Measurements from ENCODE around the gene FBXO41. TPM values are rescaled to one million over a fixed set of nuclear protein-coding genes. Genes with fewer than 3 reads are reported as not detected.
"Not testable (repeated sequence)": the region's sequence is repeated elsewhere in the genome, so short reads cannot be mapped to it uniquely, and the experiment has no call there.

FBXO41 gene
- total RNA-seq, 1 donor from 2014 or later: 0.69 TPM

DNA sequence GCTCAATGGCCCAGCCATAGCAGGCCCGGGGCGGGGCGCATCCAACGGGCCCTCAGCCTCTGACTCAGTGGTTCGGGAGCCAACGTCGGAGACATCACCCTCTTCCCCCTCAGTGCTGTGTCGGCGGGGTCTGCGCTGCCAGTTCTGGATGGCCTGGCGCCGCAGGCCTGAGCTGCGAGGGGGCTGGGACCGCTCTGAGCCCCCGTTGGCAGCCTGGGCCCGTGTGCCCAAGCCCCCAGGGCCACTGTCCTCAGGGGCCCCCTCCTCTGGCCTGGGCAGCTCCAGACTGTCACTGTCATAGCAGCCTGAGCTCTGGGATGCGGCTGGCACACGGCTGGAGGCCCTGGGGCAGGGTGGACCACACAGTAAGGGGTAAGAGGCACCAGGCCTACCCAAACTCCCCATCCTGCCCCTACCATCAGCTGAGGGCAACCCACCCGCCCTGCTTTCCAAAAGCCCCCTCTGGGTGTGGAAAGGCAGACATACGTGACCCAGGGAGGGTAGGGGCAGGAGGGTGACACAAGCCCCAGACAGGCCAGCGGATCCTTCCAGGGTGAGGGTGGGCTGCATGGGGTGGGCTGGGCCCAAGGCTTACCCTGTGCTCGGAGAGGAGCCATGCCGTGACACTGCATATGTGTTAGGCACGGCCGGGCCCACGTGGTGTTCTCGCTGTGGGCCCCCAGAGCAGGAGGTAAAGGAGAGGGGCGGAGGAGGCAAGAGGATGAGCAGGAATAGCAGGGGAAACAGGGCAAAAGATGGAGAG is 18.8 kb downstream of the FBXO41 start:
- ATAC-seq (no peak), DNase-seq (no peak)
- intact Hi-C loops (cut with micrococcal nuclease): no loop called here

DNA sequence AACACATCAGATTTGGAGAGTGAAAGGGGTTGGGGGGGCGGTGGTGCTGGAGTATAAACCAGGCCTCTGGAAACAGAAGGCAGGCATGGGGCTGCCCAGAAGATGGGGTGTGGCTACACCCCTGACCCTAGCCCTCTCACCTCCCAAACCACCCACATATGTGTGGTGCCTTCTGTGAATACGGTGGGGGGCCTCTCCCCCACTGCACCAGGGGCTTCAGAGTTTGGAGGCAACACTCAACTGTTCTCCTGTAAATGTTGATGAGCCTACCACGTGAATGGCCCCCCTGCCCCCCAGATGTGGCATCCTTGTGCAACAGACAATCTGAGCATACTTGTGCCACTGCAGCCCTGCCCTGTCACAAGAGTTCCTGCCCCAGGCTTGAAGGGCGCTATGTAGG is 19.5 kb downstream of the FBXO41 start:
- ATAC-seq (no peak), DNase-seq (no peak)
- intact Hi-C loops (cut with micrococcal nuclease): no loop called here

DNA sequence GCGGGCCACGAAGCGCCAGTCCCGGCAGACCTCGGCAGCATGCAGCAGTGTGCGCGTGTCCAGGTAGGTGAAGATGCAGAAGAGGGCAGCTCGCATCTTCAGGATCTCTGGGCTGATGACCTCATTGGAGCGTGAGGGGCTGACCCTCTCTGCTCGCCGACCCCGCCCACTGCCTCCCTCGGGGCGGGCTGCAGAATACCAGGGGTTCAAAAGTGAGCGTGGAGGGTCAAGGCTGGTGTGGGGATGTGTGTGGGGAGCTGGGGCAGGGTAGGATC is 20.0 kb downstream of the FBXO41 start:
- intact Hi-C loops (cut with micrococcal nuclease): no loop called here
- no peak for DNase-seq
- no peak for ATAC-seq

DNA sequence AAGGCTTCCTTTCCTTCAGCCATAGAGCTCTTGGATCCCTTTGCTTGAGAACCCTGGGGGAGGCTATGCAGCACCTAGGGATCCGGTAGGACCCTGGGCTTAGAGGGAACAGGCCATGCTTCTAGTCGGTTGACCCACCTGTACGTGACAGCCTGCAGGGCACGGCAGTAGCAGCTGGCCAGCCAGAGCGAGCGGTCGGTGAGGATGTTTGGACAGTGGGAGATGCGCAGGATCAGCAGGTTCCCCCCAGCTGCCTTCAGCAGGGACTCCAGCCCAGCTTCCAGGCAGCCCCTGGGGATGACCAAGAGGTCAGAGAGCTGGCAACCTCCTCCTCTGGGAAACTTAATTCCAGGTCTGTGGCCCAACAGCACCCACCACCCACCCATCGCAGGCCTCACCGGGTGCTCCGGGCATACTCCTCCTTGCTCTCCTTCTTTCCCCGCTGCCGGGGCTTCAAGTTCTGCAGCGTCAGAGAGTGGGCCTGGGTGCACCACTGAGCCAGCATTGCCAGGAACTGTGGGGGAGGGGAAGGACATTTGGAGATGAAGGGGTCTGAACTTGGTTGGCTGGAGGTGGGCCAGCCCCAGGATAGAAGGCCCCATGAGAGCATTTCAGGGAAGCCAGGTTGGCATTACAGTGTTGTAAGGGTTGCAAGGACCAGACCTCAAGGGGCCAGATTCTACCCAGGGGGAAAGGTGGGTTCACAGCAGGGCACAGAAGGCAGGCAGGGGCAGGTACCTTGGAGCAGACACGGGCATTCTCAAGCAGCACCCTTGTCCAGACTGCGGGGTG is 20.5 kb downstream of the FBXO41 start:
- ATAC-seq (no peak), DNase-seq (no peak)
- intact Hi-C loops (cut with micrococcal nuclease): no loop called here

DNA sequence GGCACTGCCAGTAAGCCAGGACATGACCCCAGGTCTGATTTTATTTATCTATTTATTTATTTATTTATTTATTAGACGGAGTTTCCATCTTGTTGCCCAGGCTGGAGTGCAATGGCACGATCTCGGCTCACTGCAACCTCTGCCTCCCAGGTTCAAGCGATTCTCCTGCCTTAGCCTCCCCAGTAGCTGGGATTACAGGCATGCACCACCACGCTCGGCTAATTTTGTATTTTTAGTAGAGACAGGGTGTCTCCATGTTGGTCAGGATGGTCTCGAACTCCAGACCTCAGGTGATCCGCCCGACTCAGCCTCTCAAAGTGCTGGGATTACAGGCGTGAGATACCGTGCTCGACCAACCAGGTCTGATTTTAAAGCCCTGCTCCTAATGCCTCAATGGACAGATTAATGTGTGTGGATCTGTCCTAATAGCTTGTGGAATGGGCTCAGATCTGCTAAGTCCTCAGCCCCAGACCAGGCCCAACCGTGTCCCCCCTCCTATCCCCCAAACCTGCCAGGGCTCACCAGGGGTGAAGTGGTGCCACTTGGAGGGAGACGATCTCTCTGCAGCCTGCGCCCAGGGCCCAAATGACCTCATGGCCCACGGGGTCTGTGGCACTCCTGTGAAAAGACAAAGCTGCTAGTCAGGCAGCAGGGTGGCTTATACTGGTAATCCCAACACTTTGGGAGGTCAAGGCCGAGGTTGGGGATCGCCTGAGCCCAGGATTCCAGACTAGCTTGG is 21.4 kb downstream of the FBXO41 start:
- DNase-seq; ATAC-seq; intact Hi-C loops (cut with micrococcal nuclease): not testable (repeated sequence)

DNA sequence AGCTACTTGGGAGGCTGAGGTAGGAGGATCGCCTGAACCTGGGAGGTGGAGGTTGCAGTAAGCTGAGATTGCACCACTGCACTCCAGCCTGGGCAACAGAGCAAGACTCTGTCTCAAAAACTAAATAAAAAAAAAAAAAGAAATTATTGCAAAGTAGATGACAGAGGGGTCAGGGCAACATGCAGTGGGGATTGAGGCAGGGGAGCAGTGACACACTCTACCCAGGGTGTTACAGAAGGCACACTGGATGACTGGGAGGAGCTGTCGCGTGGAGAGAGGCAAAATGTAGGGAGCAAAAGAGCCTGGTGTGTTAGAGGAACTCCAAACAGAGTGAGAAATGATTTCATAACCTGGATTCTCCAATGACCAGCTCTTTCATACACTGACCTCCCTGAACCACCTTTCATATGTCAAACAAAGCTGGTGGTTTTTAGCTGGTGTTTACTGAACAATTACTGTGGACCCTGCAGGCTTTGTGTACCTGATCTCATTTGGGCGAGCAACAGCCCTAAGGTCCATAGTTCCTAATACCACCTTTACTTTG is 22.1 kb downstream of the FBXO41 start:
- DNase-seq (no peak), ATAC-seq (no peak)
- intact Hi-C loops (cut with micrococcal nuclease): no loop called here

DNA sequence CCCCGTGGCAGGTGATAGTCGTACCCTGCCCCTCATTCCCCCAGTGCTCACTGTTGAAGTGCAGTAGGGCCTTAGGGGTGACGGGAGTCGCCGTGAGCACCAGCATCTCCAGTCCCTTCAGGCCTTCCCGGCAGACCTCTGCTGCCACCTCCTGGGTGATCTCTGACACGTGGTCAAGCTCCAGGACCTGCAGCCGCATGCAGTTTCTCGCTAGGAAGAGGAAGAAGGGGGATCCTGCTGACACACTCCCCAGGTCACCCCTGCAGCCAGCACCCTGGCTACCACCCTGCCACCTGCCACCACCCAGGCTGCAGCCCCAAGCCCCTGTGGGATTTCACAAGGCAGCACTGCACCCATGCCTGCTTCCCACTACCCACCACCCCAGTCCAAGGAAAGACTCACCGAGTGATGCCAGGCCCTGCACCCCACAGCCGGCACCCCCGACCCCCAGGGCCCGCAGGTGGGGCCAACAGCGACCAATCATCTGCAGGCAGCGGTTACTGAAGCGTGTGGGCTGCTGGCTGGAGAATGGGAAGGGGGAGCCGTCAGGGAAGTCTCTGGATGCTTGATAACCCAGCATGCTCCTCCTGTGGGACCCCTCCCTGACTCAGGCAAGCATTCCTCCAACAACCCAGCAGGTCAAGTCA is 23.8 kb downstream of the FBXO41 start:
- intact Hi-C loops (cut with micrococcal nuclease): no loop called here
- DNase-seq: peak; percentile 59
- peak; percentile 72 for ATAC-seq

DNA sequence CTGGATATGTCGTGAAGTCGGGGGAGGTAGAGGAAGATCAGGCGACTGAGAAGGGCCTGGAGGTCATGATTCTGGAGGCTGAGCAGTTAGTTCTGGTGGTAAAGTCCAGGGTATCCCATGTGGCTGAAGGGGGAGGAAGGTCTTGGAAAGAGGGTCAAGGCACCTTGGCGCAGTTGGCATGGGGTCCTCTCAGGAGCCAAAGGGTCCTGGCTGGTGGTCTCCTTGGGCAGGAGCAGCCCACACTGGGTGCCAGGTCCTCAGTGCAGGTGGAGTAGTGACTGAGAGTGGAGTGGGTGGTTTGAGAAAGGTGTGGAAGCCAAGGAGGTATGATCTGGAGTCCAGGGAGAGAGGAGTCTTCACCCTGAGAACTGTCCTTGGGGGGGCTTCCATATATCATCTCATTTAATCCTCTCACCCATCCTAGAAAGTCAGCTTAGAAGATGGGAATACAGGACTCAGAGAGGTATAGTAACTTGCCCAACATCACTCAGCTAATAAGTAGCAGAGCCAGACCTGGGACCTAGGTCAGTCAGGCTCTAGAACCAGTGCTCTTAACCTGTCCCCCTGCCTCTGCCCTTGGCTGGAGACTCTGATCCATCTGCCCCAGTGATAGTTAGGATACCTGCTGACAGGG is 24.5 kb downstream of the FBXO41 start:
- ATAC-seq (no peak), DNase-seq (no peak)
- intact Hi-C loops (cut with micrococcal nuclease): no loop called here

DNA sequence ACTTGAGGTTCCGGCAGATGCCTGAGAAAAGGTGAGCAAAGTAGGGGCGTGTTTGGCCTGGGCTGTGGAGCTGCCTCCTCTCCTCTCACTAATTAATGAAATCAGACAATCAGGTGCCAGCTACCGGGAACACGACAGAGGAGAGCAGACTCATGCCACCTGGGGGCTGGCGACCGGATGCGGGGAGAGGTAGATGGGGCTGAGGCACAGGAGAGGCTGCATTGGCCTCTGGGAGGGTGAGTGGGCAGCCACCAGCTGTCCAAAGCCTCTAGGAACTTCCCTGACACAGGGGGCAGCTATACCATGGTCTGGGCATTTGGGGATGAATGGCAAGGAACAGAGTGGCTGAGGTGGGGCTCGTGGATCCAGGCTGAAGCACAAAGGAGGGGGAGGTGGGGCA is 25.0 kb downstream of the FBXO41 start:
- intact Hi-C loops (cut with micrococcal nuclease): no loop called here
- DNase-seq (no peak), ATAC-seq (no peak)

DNA sequence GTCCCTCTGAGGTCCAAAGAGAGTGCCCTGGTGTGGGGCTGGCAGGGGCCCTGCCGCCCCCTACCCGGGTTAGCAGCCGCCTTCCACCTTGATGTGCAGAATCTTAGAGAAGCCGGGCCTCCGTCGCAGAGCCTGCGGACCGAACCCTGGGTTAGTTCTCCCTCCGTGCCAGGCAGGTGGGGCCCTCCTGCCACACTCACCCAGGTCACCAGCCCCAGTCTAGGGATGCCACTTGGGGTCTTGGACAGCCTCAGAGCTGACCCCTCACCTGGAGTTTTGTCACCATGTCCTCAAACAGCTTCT is 25.4 kb downstream of the FBXO41 start:
- intact Hi-C loops (cut with micrococcal nuclease): no loop called here
- DNase-seq (no peak), ATAC-seq (no peak)

DNA sequence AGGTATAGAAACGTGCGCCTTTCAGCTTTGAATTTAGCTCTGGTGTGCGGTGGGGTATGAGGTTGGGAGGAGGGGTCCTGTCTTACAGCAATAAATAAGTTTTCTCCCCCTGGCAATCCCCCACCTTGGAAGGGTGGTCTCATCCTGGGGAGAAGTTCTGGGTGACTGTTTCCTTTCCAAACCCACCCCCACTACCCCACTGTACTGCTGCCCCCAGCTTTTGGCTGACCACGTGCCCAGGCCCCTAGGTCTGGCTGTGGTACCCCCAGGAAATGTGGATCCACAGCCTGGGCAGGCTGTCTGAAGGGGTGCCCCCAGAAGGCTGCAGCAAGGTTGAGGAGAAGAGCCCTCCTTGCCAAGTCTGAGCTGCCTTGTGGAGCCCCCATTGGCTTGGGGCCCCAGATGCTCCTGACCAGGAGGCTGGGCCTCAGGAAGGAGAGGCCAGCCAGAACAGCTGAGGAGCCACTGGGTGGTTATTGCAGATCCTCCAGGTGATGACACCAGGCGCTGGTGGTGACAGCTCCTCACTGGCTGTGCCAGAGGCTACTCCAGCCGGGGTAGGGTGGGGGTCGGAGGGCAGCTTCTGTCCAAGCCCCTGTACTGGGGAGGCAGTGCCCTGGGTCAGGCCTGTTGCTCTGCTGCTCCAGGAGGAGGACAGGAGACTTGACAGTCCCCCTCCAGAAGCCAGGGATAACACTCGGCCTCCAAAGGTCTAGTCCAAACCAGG is 25.9 kb downstream of the FBXO41 start:
- no peak for ATAC-seq
- no peak for DNase-seq
- intact Hi-C loops (cut with micrococcal nuclease): no loop called here

DNA sequence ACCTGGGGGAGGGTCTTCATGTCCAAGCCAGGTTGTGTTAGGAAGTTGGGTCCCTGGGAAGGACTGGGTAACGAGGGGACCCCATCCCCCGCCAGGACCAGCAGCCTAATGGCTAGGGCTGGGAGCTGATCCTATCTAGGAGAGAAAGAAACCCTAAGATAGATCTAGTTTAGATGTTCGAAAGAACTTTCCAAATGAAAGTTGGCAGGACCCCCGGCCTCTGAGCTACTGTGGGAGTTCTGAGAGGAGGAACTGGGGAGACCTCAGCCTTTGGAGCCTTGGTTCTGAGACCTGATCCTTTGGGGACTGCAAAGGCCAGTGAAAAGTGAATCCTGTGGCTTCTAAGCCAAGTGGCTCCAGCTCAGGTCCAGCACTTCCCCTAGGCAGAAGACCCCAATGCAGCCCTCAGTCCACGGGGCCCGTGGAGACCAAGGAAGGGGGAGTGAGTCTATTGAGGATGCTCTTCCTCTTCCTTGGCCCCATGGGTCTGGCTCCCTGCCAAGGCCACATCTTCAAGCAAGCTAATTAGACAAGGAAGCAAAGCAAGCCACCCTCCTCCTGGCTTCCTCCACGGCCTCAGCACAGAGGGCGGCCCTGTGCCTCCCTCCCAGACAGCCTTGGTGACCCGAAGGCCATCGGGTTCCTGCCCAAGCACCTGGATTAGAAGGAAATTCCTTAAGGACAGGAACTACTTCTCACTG is 26.7 kb downstream of the FBXO41 start:
- ATAC-seq (no peak), DNase-seq (peak; percentile 55)
- intact Hi-C loops (cut with micrococcal nuclease): no loop called here

DNA sequence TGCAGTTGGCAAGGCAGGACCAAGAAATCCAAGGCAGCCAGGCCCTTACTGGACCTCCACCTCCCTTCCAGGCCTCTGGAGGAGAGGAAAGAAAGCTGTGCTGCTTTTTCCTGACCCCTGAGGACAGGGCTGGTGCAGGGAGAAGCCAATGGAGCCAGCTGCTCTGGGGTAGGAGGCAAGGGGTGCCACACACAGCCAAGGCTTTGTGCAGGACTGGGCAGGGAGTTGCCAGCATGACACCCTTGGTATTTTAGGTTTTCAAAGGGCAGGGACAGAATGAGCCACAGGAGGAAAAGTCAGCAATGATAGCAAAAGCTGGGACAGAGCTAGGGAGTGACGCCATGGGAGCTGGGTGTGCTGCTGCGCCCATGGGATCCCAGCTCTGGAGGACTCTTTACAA is 27.3 kb downstream of the FBXO41 start:
- intact Hi-C loops (cut with micrococcal nuclease): no loop called here
- ATAC-seq: no peak
- DNase-seq: no peak

DNA sequence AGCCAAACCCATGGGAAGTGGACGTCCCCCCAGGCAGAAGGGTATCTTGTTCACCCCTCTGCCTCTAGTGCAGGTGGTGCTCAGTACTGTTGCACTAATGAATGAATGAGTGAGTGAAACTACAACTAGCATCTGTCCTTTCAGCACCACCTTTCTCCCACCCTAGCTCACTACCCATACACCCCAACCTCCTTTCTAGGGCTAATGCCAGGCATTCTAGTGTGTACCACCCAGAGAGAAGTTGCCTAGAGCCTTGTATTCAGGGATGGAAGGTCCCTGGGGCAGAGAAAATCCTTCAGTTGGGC is 27.7 kb downstream of the FBXO41 start:
- DNase-seq (no peak), ATAC-seq (no peak)
- intact Hi-C loops (cut with micrococcal nuclease): no loop called here

DNA sequence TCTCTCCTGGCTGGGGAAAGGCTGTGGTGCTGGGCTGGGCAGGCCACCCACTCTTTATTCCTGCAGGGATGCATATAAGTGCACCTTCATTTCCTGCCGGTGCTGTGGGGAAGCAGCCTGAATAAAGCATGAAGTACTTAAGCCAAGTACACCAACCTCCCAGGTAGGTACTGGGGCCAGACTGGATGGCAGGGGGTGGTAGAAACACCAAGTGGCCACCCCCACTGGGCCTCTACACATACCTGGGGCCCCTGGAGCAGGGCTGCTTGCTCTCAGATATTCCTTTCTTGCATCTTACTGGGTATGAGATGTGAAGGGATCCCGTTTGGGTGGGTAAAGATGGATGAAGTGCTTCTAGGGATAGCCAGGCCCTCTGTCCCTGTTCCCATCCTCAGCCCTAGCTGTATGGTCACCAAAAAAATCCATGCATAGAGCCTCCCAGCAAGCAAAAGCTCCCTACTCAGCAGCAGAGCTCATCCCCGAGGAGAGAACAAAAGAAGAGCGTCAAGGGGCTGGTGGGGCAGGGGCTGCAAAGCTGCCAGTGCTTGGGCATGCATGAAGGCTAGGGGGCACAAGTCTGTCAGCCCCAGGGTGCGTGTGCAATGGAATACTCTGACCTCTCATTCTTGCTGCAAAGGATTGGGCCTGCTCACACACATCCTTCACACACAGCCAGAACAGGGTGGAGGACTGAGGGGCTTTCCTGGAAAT is 28.2 kb downstream of the FBXO41 start:
- DNase-seq (no peak), ATAC-seq (no peak)
- intact Hi-C loops (cut with micrococcal nuclease): no loop called here

DNA sequence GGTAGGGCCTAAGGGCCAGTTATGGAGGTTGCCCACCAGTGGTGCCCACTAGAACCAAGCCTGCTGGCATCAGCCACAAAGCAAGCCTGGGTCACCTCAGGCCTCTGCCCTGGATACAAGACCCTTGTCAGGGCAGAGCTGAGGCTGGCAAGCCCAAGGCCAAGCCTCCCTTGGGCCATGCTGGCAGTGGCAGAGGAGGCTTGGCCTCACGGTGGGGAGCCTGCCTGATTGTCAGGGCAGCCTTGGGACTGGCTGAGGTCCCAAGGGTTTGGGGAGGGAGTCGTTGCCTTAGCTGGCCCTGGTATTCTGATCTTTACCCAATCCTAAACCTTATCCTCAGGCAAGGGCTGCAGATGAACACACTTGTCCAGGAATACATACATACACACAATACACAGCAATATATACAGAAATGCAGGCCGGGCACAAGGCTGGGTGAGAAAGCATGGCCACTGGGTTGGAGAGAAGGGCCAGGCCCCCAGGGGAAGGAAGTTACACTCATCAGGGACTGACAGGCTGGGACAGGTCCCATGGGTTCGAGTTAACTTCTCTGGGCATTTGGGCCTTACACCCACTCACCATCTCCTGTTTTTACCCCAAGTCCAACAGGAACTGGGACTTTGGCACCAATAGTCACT is 29.2 kb downstream of the FBXO41 start:
- ATAC-seq: no peak
- intact Hi-C loops (cut with micrococcal nuclease): no loop called here

DNA sequence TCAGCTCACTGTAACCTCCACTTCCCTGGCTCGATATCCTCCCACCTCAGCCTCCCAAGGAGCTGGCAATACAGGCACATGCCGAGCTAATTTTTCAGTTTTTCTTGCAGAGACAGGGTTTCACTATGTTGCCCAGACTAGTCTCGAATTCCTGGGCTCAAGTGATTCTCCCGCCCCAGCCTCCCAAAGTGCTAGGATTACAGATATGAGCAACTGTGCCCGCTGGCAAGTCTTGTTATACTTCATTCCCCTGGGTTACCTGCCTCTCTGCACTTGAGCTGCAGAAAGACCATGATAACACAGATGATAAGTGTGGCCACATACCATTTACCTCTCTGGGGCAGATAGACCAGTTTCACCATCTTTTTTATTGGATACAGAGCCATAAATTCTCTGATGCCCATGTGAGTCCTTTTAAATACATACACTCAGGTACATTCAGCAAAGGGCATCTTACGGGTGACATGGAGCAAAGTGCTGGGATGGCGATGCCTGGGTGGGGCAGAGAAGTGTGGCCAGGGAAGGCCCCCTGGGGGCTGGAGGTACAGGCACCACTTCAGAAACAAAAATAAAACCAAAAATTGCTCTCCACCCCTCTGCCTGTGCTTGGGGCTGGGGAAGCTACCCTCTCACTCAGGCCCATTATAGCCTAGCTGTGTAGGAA is 29.8 kb downstream of the FBXO41 start:
- no peak for ATAC-seq
- intact Hi-C loops (cut with micrococcal nuclease): no loop called here

More for the DNA sequence above, 29.2 kb downstream of the FBXO41 start:
- DNase-seq: no peak

More for the DNA sequence above, 29.8 kb downstream of the FBXO41 start:
- DNase-seq: no peak
